ENCODE measurements around the gene PTGER4.

- TF ChIP-seq CTCF (conservative IDR thresholded peaks at IDR 0.05; ENCODE audit: low read length) = no peak
- TF ChIP-seq EZH2phosphoT487 (IDR thresholded peaks at IDR 0.05; ENCODE audit: borderline replicate concordance) = no peak
These were observed 45.1 kb upstream of the PTGER4 start for GRCh38 chr5:40634593-40634992.

All from Loucy (cell line).